GM12878 (cell line): ENCODE measurements around the gene ZNFX1. TPM values are rescaled to one million over a fixed set of nuclear protein-coding genes. Genes with fewer than 3 reads are reported as not detected.

Experiments
- ATAC-seq: fragments of 200-7000 bp; cut with Tn5 transposase; 3 replicates; pipeline ENCODE4 v1.9.1; 2020; ENCODE audit warnings: mild to moderate bottlenecking, moderate library complexity
- BruUV-seq: library from RNA; stranded (reverse); fragments of 400-500 nt; replicated peaks from 2 replicates; lab custom pipeline; 2021; lab: Mats Ljungman, UMichigan
- CTCF ChIA-PET: fragments of 300-600 bp; sonication (Branson Sonifier 250); formaldehyde crosslinking; extraction: SDS; loops from one replicate; lab custom pipeline; 2021; ENCODE audit warnings: inconsistent platforms; lab: Yijun Ruan, JAX
- POLR2A ChIA-PET: fragments of 350-600 bp; formaldehyde crosslinking; extraction: SDS; loops from one replicate; lab custom pipeline; 2021; ENCODE audit warnings: inconsistent platforms; lab: Charles Lee
- RAD21 ChIA-PET: fragments of 300-600 bp; sonication (Branson Sonifier 250); formaldehyde crosslinking; loops from one replicate; lab custom pipeline; 2023; ENCODE audit warnings: antibody characterized with exemption; ENCODE audit not compliant: unreplicated experiment; lab: Charles Lee
- SMC1A ChIA-PET: fragments of 300-600 bp; sonication (Branson Sonifier 250); formaldehyde crosslinking; loops from one replicate; lab custom pipeline; 2023; ENCODE audit not compliant: unreplicated experiment, uncharacterized antibody; lab: Charles Lee
- DNase-seq: peaks from one replicate; pipeline ENCODE4 v3.0.0-alpha.2; 2011; ENCODE audit warnings: low read depth, low spot score
- FAIRE-seq: peaks from 3 replicates; lab custom pipeline; 2011; peaks lifted over from hg19 to GRCh38; lab: Jason Lieb, UNC
- H2AFZ ChIP-seq: 2 replicates; pipeline ENCODE4 v1.6.0; 2011; ENCODE audit warnings: low read depth, low read length, control low read depth; ENCODE audit not compliant: control insufficient read depth
- H3K27ac ChIP-seq: 2 replicates; pipeline ENCODE4 v1.5.1; 2011; ENCODE audit warnings: control low read depth; ENCODE audit not compliant: control insufficient read depth, insufficient read depth
- H3K27me3 ChIP-seq, 2 experiments: replicated peaks in 1 of 2; 2 replicates each; pipeline versions ENCODE4 v1.6.0 to v1.6.1; 2011; ENCODE audit warnings: low read length in 1 of 2; ENCODE audit not compliant: control insufficient read depth in 2 of 2, insufficient read depth in 2 of 2
- H3K36me3 ChIP-seq, 2 experiments: 2 replicates each; pipeline ENCODE4 v1.5.1; 2011; ENCODE audit warnings: low read length in 1 of 2; ENCODE audit not compliant: control insufficient read depth in 2 of 2, insufficient read depth in 2 of 2
- H3K4me1 ChIP-seq: 2 replicates; pipeline ENCODE4 v1.6.1; 2011; ENCODE audit warnings: mild to moderate bottlenecking, low read length, moderate library complexity, mixed read lengths; ENCODE audit not compliant: control insufficient read depth, insufficient read depth
- H3K4me2 ChIP-seq: 2 replicates; pipeline ENCODE4 v1.6.0; 2011; ENCODE audit warnings: control low read depth; ENCODE audit not compliant: control insufficient read depth, insufficient read depth
- H3K4me3 ChIP-seq: fragments of 200-600 bp; sonication (generic); 2 replicates; pipeline ENCODE4 v1.5.1; 2016
- H3K79me2 ChIP-seq: 2 replicates; pipeline ENCODE4 v1.6.0; 2011; ENCODE audit warnings: low read length; ENCODE audit not compliant: control insufficient read depth, insufficient read depth
- H3K9ac ChIP-seq: 2 replicates; pipeline ENCODE4 v1.8.0; 2011; ENCODE audit warnings: low read length, control low read depth, mixed read lengths; ENCODE audit not compliant: control insufficient read depth, insufficient read depth
- H3K9me3 ChIP-seq: replicated peaks from 3 replicates; pipeline ENCODE4 v1.5.1; 2011; ENCODE audit warnings: mild to moderate bottlenecking, low read length; ENCODE audit not compliant: control insufficient read depth, insufficient read depth
- H4K20me1 ChIP-seq: 2 replicates; pipeline ENCODE4 v1.6.0; 2011; ENCODE audit not compliant: control insufficient read depth, insufficient read depth
- CHD4 ChIP-seq: fragments of 200-600 bp; sonication (generic); IDR thresholded peaks from 2 replicates; pipeline ENCODE4 v1.6.1; 2016; ENCODE audit warnings: mild to moderate bottlenecking
- CREM ChIP-seq: IDR thresholded peaks from 2 replicates; pipeline ENCODE4 v1.6.1; 2014; ENCODE audit warnings: antibody characterized with exemption, low read depth
- DPF2 ChIP-seq: fragments of 450-650 bp; IDR thresholded peaks from 2 replicates; pipeline ENCODE4 v1.6.1; 2017; ENCODE audit warnings: mild to moderate bottlenecking
- EED ChIP-seq: sonication (generic); IDR thresholded peaks from 2 replicates; pipeline ENCODE4 v1.6.1; 2016; ENCODE audit warnings: antibody characterized with exemption, low read depth
- EGR1 ChIP-seq, 2 experiments: IDR thresholded peaks; 1 replicate in 1 of 2; 2 replicates in 1 of 2; pipeline ENCODE4 v1.6.1; 2011 to 2012; ENCODE audit warnings: low read depth in 2 of 2, low read length in 2 of 2, borderline replicate concordance in 1 of 2, mild to moderate bottlenecking in 1 of 2, moderate library complexity in 1 of 2
- GATAD2B ChIP-seq: fragments of 450-650 bp; conservative IDR thresholded peaks from 2 replicates; pipeline ENCODE4 v1.6.1; 2017; ENCODE audit warnings: low read depth, mild to moderate bottlenecking, moderate library complexity
- HCFC1 ChIP-seq: fragments of 150-350 bp; IDR thresholded peaks from 2 replicates; pipeline ENCODE4 v1.6.1; 2014; ENCODE audit warnings: low read length
- IKZF2 ChIP-seq, 2 experiments: fragments of 450-650 bp; IDR thresholded peaks; 2 replicates each; pipeline ENCODE4 v1.6.1; 2017; ENCODE audit warnings: mild to moderate bottlenecking in 2 of 2, moderate library complexity in 2 of 2
- MTA3 ChIP-seq: IDR thresholded peaks from 2 replicates; pipeline ENCODE4 v1.6.1; 2012; ENCODE audit warnings: low read length, inconsistent platforms, borderline replicate concordance
- PML ChIP-seq: IDR thresholded peaks from 2 replicates; pipeline ENCODE4 v1.6.1; 2012; ENCODE audit warnings: low read length, inconsistent platforms
- POLR2AphosphoS5 ChIP-seq: IDR thresholded peaks from 2 replicates; pipeline ENCODE4 v1.6.1; 2011; ENCODE audit warnings: mild to moderate bottlenecking, low read length, inconsistent platforms
- RAD51 ChIP-seq: fragments of 450-650 bp; IDR thresholded peaks from 2 replicates; pipeline ENCODE4 v1.6.1; 2016; ENCODE audit warnings: moderate library complexity, mild to moderate bottlenecking, inconsistent platforms
- RFX5 ChIP-seq: IDR thresholded peaks from 2 replicates; pipeline ENCODE4 v1.6.1; 2011; ENCODE audit warnings: low read depth, low read length, improper control_type of control experiment
- SMARCA5 ChIP-seq: fragments of 450-650 bp; IDR thresholded peaks from 2 replicates; pipeline ENCODE4 v1.6.1; 2017; ENCODE audit warnings: mild to moderate bottlenecking
- SPI1 ChIP-seq: IDR thresholded peaks from 2 replicates; pipeline ENCODE4 v1.6.1; 2011; ENCODE audit warnings: low read depth, mild to moderate bottlenecking, low read length, moderate library complexity, borderline replicate concordance; ENCODE audit not compliant: insufficient read depth
- STAT3 ChIP-seq: IDR thresholded peaks from 2 replicates; pipeline ENCODE4 v1.6.1; 2011; ENCODE audit warnings: low read depth, low read length, improper control_type of control experiment
- TAF1 ChIP-seq: IDR thresholded peaks from 2 replicates; pipeline ENCODE4 v1.6.1; 2011; ENCODE audit warnings: mild to moderate bottlenecking, low read depth, low read length, borderline replicate concordance
- WRNIP1 ChIP-seq: IDR thresholded peaks from 2 replicates; pipeline ENCODE4 v1.6.1; 2011; ENCODE audit warnings: low read depth, low read length, improper control_type of control experiment, borderline replicate concordance
- WGBS: methylation state at CpG from one replicate; pipeline ENCODE4 v1.1.6; 2016; ENCODE audit warnings: low lambda C conversion rate; ENCODE audit not compliant: insufficient replicate concordance, insufficient coverage; ENCODE audit errors: missing lambda C conversion rate; 5-methylcytosine and 5-hydroxymethylcytosine counted together
- in situ Hi-C: fragments of 300-500 bp; cut with MboI; formaldehyde crosslinking; loops from 9 replicates; pipeline ENCODE4 v1.14.3; 2018; ENCODE audit warnings: mixed read lengths
- intact Hi-C: fragments of 100-400 bp; cut with micrococcal nuclease; formaldehyde crosslinking; loops from one replicate; pipeline ENCODE4 v1.14.2; 2022; ENCODE audit not compliant: unreplicated experiment
- polyA plus RNA-seq, 11 experiments: library from polyadenylated mRNA; depleted of rRNA in 4 of 11; unstranded in 6 of 11; stranded (reverse) in 5 of 11; fragments of >200 nt; fragmentation: Nextera tagmentation in 4 of 11; fragmentation: Illumina TruSeq in 1 of 11; extraction: Ambion mirVana in 4 of 11; extraction: Trizol in 1 of 11; gene quantifications; 1 replicate in 1 of 11; 2 replicates in 10 of 11; pipeline versions ENCODE4 v1.2.1 to v1.2.3, GENCODE V29; 2011 to 2016; ENCODE audit warnings: inconsistent platforms in 2 of 11, missing spikeins in 2 of 11, low read depth in 1 of 11
- total RNA-seq, 4 experiments: library from RNA; depleted of rRNA in 3 of 4; stranded (reverse); fragments of >200 nt in 3 of 4; fragmentation: Illumina TruSeq in 1 of 4; extraction: Trizol in 1 of 4; gene quantifications; 2 replicates each; pipeline versions ENCODE4 v1.2.1 to v1.2.3, GENCODE V29; 2013 to 2021
- TF ChIP-seq, protein P1 (sequence below): fragments of 450-650 bp; IDR thresholded peaks from 2 replicates; pipeline ENCODE4 v1.6.1; 2014; ENCODE audit warnings: mild to moderate bottlenecking
- TF ChIP-seq, protein P2 (sequence below): fragments of 450-650 bp; IDR thresholded peaks from 2 replicates; pipeline ENCODE4 v1.6.1; 2017; ENCODE audit warnings: mild to moderate bottlenecking, low read depth, inconsistent platforms; ENCODE audit not compliant: poor library complexity, severe bottlenecking

ZNFX1 gene
- total and polyA plus RNA-seq, 10 of the 15 experiments (the other 5 are each of a cell fraction or from before 2014, with no cell fraction given), result 7.4 to 31.5 (median 25.6) TPM

- Histone ChIP-seq H3K9ac (peak overlapping the region; percentile 98), H3K27ac (peak overlapping the region; percentile 92), H3K36me3 (peaks cover 23 to 45% of the 10 kb centered on the region in 2 experiments), H3K4me1 (peaks cover 4% of the 10 kb centered on the region), H4K20me1 (peaks cover 14% of the 10 kb centered on the region), H3K4me2 (peak overlapping the region; percentile 44), H3K4me3 (peak overlapping the region; percentile 95), H3K79me2 (peaks cover 88% of the 10 kb centered on the region), H2AFZ (no peak overlapping the region), H3K27me3 (no peaks in the 10 kb centered on the region), H3K9me3 (peaks cover 13% of the 10 kb centered on the region)
- ChIA-PET POLR2A (interaction anchor here (0.6 to 1.9 kb wide), 3 partner anchors 11 to 154 kb away, joined by 5 to 7 read pairs (median 6); no protein-coding TSS in a partner anchor), SMC1A (interaction anchor here (1.2 to 3.2 kb wide), 2 partner anchors 8 to 11 kb away, joined by 8 to 21 read pairs; no protein-coding TSS in a partner anchor), RAD21 (no interaction called here), CTCF (interaction anchor here (3.6 kb wide), 1 partner anchor 62 kb away, joined by 14 read pairs; no protein-coding TSS in a partner anchor)
- FAIRE-seq, result no peak
- no peak for ATAC-seq
- in situ Hi-C loops, result no loop called here
- BruUV-seq, result TSS peak; percentile 63
- intact Hi-C loops, result loop anchor here (2.0 to 10.0 kb wide), 3 partner anchors 60 to 536 kb away; partner anchors contain the start of genes DDX27 and SLC9A8
- under 1% methylated on average over 32 of the region's 33 CpGs for WGBS
- DNase-seq, result no peak
- no peak for TF ChIP-seq EED
- TF ChIP-seq CREM, result no peak
- 0 out of 2 replicates have a peak, but pooled peaks have one; percentile 52 for TF ChIP-seq WRNIP1
- TF ChIP-seq RAD51, result no peak
- TF ChIP-seq HCFC1, result no peak
- TF ChIP-seq, protein P1, sequence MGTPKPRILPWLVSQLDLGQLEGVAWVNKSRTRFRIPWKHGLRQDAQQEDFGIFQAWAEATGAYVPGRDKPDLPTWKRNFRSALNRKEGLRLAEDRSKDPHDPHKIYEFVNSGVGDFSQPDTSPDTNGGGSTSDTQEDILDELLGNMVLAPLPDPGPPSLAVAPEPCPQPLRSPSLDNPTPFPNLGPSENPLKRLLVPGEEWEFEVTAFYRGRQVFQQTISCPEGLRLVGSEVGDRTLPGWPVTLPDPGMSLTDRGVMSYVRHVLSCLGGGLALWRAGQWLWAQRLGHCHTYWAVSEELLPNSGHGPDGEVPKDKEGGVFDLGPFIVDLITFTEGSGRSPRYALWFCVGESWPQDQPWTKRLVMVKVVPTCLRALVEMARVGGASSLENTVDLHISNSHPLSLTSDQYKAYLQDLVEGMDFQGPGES, result no peak
- TF ChIP-seq, protein P2, sequence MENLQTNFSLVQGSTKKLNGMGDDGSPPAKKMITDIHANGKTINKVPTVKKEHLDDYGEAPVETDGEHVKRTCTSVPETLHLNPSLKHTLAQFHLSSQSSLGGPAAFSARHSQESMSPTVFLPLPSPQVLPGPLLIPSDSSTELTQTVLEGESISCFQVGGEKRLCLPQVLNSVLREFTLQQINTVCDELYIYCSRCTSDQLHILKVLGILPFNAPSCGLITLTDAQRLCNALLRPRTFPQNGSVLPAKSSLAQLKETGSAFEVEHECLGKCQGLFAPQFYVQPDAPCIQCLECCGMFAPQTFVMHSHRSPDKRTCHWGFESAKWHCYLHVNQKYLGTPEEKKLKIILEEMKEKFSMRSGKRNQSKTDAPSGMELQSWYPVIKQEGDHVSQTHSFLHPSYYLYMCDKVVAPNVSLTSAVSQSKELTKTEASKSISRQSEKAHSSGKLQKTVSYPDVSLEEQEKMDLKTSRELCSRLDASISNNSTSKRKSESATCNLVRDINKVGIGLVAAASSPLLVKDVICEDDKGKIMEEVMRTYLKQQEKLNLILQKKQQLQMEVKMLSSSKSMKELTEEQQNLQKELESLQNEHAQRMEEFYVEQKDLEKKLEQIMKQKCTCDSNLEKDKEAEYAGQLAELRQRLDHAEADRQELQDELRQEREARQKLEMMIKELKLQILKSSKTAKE, result no peak
- TF ChIP-seq GATAD2B, result no peak
- TF ChIP-seq TAF1, result no peak
- TF ChIP-seq CHD4, result no peak
- no peak for TF ChIP-seq RFX5
- TF ChIP-seq POLR2AphosphoS5, result peak; percentile 77; the same call in 1 of the 2 replicates
- no peak for TF ChIP-seq DPF2
- no peak; the same call in 1 of the 2 replicates for TF ChIP-seq STAT3
- no peak for TF ChIP-seq EGR1 (IDR thresholded peaks at IDR 0.05; ENCODE audit: borderline replicate concordance in 1 of 2, low read depth in 2 of 2, low read length in 2 of 2)
- TF ChIP-seq IKZF2 (IDR thresholded peaks at IDR 0.05), result no peak
- no peak for TF ChIP-seq SMARCA5
- TF ChIP-seq MTA3, result peak; percentile 91
- TF ChIP-seq SPI1, result no peak
- TF ChIP-seq PML, result peak; percentile 78; the same call in 1 of the 2 replicates
Measured at GRCh38 chr20:49278818-49279676, 1.2 kb upstream of the ZNFX1 start.
